Globus pallidus (tissue), 1 donor: Measurements from ENCODE around the gene ATP2C1.
A peak's percentile ranks its signal among the peaks of the same experiment; 100 is the strongest.
"Not testable (repeated sequence)": the region's sequence is repeated elsewhere in the genome, so short reads cannot be mapped to it uniquely, and the experiment has no call there.

ENCODE experiments used
- DNase-seq: peaks from one replicate; pipeline ENCODE4 v3.0.0-alpha.2; 2015; ENCODE audit warnings: low spot score

Gene ATP2C1

DNA sequence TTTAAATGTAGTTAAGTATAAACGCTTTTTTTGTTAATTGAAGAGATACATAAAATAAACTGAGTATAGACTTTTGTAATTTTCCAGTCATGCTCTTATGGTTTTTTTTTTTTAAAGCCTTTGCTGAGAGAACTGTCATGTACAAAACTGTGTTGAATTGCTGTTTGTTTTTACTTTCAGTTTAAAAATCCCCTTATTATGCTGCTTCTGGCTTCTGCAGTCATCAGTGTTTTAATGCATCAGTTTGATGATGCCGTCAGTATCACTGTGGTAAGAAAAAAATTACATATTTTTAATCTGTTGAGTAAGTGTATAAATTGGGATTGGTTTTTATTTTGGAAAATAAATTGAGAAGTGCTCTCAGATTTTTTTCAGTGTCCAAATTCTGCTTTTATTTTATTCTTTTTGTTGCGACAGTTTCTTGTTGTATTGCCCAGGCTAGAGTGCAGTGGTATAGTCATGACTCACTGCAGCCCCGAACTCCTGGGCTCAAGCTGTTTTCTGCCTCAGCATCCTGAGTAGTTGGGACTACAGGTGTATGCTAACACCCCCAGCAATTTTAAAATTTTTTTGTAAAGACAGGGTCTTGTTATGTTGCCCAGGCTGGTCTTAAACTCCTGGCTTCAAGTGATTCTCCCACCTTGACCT, 40.7 kb downstream of the ATP2C1 start:
- no peak for DNase-seq

- DNase-seq = no peak
Observed at GRCh38 chr3:130935761-130936492, 42.0 kb downstream of the ATP2C1 start.

GRCh38 chr3:130939753-130940152, 45.9 kb downstream of the ATP2C1 start:
- no peak for DNase-seq

- DNase-seq = no peak
Observed at GRCh38 chr3:130941793-130942192, 47.9 kb downstream of the ATP2C1 start.

DNA sequence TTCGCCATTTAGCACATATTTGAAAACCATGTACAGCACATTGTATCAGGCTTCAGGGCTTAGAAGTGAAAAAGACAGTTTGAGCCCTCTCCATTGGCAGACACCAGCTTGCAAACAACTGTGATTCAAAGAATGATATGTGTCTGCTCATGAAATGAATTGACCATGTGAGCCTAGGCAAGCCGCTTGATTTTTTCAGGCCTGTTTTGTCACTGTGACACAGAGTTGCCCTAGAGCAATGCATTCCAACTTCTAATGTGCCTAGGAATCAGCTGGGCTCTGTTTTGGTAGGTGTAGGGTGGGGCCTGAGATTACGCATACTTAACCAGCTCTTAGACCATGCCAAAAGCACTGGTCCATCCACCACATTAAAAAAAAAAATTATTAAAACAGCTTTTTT, 53.0 kb downstream of the ATP2C1 start:
- no peak for DNase-seq

GRCh38 chr3:130948001-130948773, 54.3 kb downstream of the ATP2C1 start:
- no peak for DNase-seq

GRCh38 chr3:130948929-130949328, 55.0 kb downstream of the ATP2C1 start:
- no peak for DNase-seq

GRCh38 chr3:130950124-130950523, 56.2 kb downstream of the ATP2C1 start:
- no peak for DNase-seq

DNA sequence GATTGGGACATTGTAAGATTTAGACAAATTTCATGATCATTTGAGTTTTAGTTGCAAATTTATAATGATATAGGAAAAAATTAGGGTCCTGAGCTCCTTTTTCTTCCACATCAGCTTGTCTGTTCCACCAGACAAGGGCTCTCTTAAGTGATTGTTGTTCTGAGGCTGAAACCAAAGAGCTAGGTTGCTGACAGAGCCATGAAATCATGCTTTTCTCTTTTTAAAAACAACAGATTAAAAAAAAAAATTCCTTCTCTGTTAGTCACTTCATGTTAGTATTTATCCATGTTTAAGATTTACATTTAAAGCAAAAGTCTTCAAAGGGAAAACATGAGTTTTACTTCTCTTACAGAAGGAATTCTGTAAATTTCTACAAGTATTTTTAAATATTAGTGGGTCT, 56.8 kb downstream of the ATP2C1 start:
- DNase-seq = no peak

GRCh38 chr3:130955481-130955880, 61.6 kb downstream of the ATP2C1 start:
- DNase-seq = no peak

GRCh38 chr3:130956281-130956680, 62.4 kb downstream of the ATP2C1 start:
- no peak for DNase-seq

DNA sequence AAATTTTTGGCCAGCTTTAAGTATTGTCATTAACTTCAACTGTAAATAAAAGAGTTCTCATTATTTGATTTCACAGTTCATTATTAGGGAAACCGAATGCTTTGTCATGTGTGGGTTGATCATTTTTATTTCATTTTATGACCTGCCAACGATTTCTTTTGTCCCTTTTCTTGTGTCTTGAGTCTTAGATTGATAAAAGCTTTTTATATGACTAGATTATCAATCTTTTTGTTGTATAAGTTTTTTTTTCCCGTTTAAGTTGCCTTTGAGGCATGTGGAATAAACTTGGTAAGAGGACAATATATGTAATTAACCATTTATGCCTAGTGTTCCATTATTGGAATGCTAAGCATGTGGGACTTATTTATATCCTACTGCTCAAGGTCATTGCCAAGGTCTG, 62.8 kb downstream of the ATP2C1 start:
- no peak for DNase-seq

GRCh38 chr3:130960139-130960795, 66.4 kb downstream of the ATP2C1 start:
- no peak for DNase-seq

DNA sequence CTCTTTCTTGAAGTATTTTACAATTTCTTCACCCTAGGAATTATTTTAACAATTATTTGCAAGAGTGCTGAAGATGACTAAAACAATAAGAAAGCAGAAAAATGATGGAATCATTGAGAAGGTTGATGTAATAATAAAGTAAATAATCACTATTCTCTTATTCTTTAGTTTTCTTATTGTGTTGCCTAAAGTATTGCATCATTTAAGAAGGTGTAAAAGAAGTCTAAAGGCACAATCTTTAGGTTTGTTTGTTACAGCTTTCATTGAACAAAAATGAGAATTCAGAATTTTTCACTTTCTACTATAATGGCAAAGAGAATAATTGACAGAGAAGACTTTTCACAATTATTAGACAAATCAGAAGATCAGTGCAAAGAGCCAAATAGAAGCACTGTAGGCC, 67.6 kb downstream of the ATP2C1 start:
- DNase-seq = no peak

DNA sequence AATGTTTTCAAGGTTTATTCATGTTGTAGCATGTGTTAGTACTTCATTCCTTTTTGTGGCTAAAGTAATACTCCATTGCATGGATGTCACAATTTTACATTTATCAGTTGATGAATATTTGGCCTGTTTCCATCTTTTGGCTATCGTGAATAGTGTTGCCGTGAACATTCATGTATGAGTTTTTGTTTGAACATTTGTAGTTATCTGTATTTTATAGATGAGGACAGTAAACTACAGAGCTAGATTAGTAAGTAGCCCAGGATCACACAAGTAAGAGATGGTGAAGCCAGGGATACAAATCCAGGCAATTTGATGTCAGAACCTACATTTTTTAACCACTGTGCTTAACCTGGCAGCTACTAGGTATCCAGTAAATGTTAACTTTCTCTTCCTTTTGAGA, 69.6 kb downstream of the ATP2C1 start:
- DNase-seq = no peak

GRCh38 chr3:130963878-130964277, 70.0 kb downstream of the ATP2C1 start:
- DNase-seq = peak; percentile 72

DNA sequence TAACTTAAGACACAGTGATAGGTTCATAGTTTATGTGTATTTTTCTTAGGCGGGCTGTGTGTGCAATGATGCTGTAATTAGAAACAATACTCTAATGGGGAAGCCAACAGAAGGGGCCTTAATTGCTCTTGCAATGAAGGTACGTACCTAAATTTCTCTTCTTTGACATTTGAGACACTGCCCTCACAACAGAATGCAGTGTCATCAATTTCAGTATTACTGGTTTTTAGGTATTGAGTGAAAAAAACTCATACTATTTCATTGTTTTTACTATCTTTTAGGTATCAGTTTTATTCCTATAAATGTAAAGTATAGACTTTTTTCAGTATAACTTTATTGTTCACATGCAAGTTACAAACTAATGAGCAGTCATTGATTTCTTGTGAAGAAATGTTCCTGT, 73.4 kb downstream of the ATP2C1 start:
- no peak for DNase-seq

DNA sequence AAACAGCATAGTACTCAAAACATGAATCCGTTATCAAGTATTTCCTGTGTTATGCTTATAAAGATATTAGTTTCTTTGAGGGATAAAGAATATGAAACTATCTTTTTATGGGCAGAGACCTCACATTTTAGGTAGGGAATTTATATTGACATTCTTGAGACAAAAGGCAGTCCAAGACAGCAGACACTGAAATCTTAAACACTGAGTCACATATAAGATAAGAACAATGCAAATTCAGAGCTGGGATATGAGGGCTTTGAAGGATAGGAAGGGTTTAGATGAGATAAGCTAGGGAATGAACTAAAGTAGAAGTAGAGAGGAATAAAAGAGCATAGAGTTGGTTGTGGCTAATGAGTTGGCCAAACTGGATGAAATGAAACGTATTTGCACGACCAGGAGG, 74.3 kb downstream of the ATP2C1 start:
- DNase-seq = no peak

DNA sequence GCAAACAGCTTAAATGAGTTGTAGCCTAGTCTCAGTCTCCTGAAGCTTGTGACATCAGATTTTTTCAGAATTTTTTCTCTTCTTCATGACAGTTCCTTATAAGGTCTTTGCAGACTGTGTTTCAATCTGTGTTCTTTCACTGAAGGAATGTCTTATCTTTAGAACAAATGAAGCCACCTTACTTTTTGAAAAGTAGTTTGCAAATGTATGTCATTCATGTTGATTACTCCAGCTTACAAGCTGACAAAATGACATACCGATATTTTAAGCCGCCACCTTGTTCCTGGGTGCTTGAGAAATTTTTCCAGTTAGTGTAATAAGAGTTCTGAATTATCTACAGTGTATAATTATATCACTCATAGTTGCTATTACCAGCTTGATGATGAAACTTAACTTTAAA, 75.7 kb downstream of the ATP2C1 start:
- DNase-seq = no peak

- no peak for DNase-seq
Observed at GRCh38 chr3:130971208-130971607, 77.3 kb downstream of the ATP2C1 start.

DNA sequence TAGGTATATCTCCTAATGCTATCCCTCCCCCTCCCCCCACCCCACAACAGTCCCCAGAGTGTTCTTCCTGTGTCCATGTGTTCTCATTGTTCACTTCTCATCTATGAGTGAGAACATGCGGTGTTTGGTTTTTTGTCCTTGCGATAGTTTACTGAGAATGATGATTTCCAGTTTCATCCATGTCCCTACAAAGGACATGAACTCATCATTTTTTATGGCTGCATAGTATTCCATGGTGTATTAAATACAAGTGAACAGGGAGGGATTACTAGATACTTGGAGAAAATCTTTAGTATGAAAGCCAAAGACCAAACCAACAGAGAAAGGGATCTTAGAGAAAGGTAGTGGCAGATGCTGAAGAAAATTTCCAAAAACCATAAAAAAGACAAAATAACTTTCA, 78.7 kb downstream of the ATP2C1 start:
- DNase-seq = not testable (repeated sequence)

- DNase-seq = no peak
Observed at GRCh38 chr3:130973406-130973805, 79.5 kb downstream of the ATP2C1 start.

GRCh38 chr3:130974201-130974600, 80.3 kb downstream of the ATP2C1 start:
- no peak for DNase-seq
